ENCODE data around the gene UGT1A5.
"Not testable (repeated sequence)": the region's sequence is repeated elsewhere in the genome, so short reads cannot be mapped to it uniquely, and the experiment has no call there.

The UGT1A5 gene

GRCh38 chr2:233736868-233737653, 24.4 kb downstream of the UGT1A5 start:
- H3K4me3 ChIP-seq, H3K27ac ChIP-seq: not testable (repeated sequence)

- Histone ChIP-seq H3K27ac (no peak overlapping the region), H3K4me3 (no peak overlapping the region)
These were observed 28.2 kb downstream of the UGT1A5 start for GRCh38 chr2:233740870-233741269.

GRCh38 chr2:233743464-233744259, 31.0 kb downstream of the UGT1A5 start:
- H3K4me3 ChIP-seq, result no peak overlapping the region
- H3K27ac ChIP-seq, result no peak overlapping the region

- no peak overlapping the region for H3K4me3 ChIP-seq
These were observed 32.5 kb downstream of the UGT1A5 start for GRCh38 chr2:233745073-233745755.

GRCh38 chr2:233745838-233746237, 33.1 kb downstream of the UGT1A5 start:
- not testable (repeated sequence) for H3K4me3 ChIP-seq, H3K27ac ChIP-seq

More at GRCh38 chr2:233745073-233745755, 32.5 kb downstream of the UGT1A5 start:
- H3K27ac ChIP-seq, result no peak overlapping the region

GRCh38 chr2:233746475-233747282, 34.0 kb downstream of the UGT1A5 start:
- H3K4me3 ChIP-seq, result no peak overlapping the region
- H3K27ac ChIP-seq, result no peak overlapping the region

- no peak overlapping the region for H3K27ac ChIP-seq
- no peak overlapping the region for H3K4me3 ChIP-seq
These were observed 34.5 kb downstream of the UGT1A5 start for GRCh38 chr2:233747283-233747544.

- H3K4me3 ChIP-seq, H3K27ac ChIP-seq: not testable (repeated sequence)
These were observed 38.0 kb downstream of the UGT1A5 start for GRCh38 chr2:233750689-233751088.

- not testable (repeated sequence) for H3K4me3 ChIP-seq, H3K27ac ChIP-seq
These were observed 38.7 kb downstream of the UGT1A5 start for GRCh38 chr2:233751212-233752009.

- no peak overlapping the region for H3K27ac ChIP-seq
These were observed 42.3 kb downstream of the UGT1A5 start for GRCh38 chr2:233754872-233755611.

GRCh38 chr2:233756429-233757081, 43.8 kb downstream of the UGT1A5 start:
- Histone ChIP-seq H3K4me3 (no peak overlapping the region), H3K27ac (no peak overlapping the region)

More at GRCh38 chr2:233754872-233755611, 42.3 kb downstream of the UGT1A5 start:
- no peak overlapping the region for H3K4me3 ChIP-seq

- H3K4me3 ChIP-seq, result no peak overlapping the region
- no peak overlapping the region for H3K27ac ChIP-seq
These were observed 45.4 kb downstream of the UGT1A5 start for GRCh38 chr2:233758141-233758540.

- no peak overlapping the region for H3K4me3 ChIP-seq
- H3K27ac ChIP-seq, result no peak overlapping the region
These were observed 46.1 kb downstream of the UGT1A5 start for GRCh38 chr2:233758849-233759248.

- Histone ChIP-seq H3K27ac (no peak within 1 kb of the TSS), H3K4me3 (no peak within 1 kb of the TSS)
These were observed 47.3 kb downstream of the UGT1A5 start, which contains the start of gene UGT1A1 for GRCh38 chr2:233760043-233760442. Gene UGT1A1 (plus strand): TSS chr2:233760270. CDS start chr2:233760288, 18 bp downstream.

- H3K27ac ChIP-seq, result no peak overlapping the region
- no peak overlapping the region for H3K4me3 ChIP-seq
These were observed 48.5 kb downstream of the UGT1A5 start for GRCh38 chr2:233761040-233761769.

GRCh38 chr2:233764264-233764663, 51.6 kb downstream of the UGT1A5 start:
- H3K27ac ChIP-seq, result no peak overlapping the region
- H3K4me3 ChIP-seq, result no peak overlapping the region

GRCh38 chr2:233764761-233765160, 52.1 kb downstream of the UGT1A5 start:
- H3K4me3 ChIP-seq, result no peak overlapping the region
- no peak overlapping the region for H3K27ac ChIP-seq
